ENCODE measurements around the gene LENG9. TPM values are rescaled to one million over a fixed set of nuclear protein-coding genes. Genes with fewer than 3 reads are reported as not detected.

The LENG9 gene
- total RNA-seq, 2 experiments from 2014 or later, result 1.8 to 6.0 TPM

DNA sequence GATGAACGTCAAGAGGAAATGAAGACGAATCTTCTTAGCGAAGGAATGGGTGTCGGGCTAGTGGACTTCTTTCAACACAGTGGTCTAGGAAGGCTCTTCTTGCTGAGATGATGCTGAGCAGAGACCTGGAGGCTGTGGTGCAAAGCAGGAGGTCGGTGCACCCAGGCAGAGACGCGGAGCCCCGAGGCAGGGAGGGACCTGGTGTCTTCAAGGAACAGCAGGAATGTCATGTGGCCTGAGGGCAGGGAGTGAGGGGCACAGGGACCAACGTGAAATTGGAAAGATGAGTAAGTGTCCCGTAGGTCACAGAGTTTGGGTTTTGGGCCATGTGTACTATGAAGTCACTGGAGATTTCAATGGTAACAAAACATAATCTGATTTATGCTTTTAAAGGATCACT is 20.9 kb upstream of the LENG9 start:
- Histone ChIP-seq H3K4me2 (ENCODE audit: low read length) (no peak overlapping the region), H3K9me3 (ENCODE audit: low read length) (no peaks in the 10 kb centered on the region), H3K9me2 (ENCODE audit: insufficient read depth, low read length) (no peaks in the 10 kb centered on the region), H3K4me3 (ENCODE audit: low read depth, low read length, poor library complexity, severe bottlenecking) (no peak overlapping the region), H3K4me1 (ENCODE audit: insufficient read depth, low read length, poor library complexity, severe bottlenecking) (no peaks in the 10 kb centered on the region), H3K79me2 (ENCODE audit: insufficient read depth, low read depth, low read length) (no peaks in the 10 kb centered on the region), H4K20me1 (ENCODE audit: insufficient read depth, low read length) (no peaks in the 10 kb centered on the region; the same call in 1 of the 2 replicates), H3K27ac (ENCODE audit: low read depth, low read length, poor library complexity, severe bottlenecking) (no peak overlapping the region), H3K36me3 (ENCODE audit: insufficient read depth, low read length) (no peaks in the 10 kb centered on the region), H2AFZ (ENCODE audit: low read length) (no peak overlapping the region)
- intact Hi-C loops (cut with micrococcal nuclease; ENCODE audit: unreplicated experiment), result no loop called here
- no TSS peak for BruUV-seq (replicated peaks)
- POLR2A ChIA-PET, result no interaction called here
- TF ChIP-seq, protein P1, sequence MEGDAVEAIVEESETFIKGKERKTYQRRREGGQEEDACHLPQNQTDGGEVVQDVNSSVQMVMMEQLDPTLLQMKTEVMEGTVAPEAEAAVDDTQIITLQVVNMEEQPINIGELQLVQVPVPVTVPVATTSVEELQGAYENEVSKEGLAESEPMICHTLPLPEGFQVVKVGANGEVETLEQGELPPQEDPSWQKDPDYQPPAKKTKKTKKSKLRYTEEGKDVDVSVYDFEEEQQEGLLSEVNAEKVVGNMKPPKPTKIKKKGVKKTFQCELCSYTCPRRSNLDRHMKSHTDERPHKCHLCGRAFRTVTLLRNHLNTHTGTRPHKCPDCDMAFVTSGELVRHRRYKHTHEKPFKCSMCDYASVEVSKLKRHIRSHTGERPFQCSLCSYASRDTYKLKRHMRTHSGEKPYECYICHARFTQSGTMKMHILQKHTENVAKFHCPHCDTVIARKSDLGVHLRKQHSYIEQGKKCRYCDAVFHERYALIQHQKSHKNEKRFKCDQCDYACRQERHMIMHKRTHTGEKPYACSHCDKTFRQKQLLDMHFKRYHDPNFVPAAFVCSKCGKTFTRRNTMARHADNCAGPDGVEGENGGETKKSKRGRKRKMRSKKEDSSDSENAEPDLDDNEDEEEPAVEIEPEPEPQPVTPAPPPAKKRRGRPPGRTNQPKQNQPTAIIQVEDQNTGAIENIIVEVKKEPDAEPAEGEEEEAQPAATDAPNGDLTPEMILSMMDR (conservative IDR thresholded peaks at IDR 0.05; ENCODE audit: low read length), result no peak
- no peak for TF ChIP-seq EZH2phosphoT487 (IDR thresholded peaks at IDR 0.05; ENCODE audit: borderline replicate concordance, low read depth, low read length)
- no peak for DNase-seq (ENCODE audit: low spot score)
- CTCF ChIA-PET (ENCODE audit: unreplicated experiment), result no interaction called here

DNA sequence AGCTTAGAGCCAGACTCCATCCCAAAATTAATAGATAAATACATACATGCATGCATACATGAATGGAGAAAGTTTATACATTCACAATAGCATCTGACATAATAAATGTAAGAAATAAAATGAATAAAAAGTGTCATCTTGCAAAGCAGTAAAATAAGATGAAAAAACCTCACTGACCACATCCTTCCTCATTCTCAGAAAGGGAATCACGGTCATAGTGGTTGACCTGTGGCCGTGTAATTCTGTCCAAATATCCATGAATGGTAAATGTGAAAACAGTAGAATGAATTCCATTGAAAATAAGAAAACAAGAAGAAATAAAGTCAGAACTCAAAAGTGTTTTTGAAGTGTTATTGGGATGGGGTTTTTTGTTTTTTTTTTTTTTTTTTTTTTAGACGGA is 19.3 kb upstream of the LENG9 start:
- H3K79me2 ChIP-seq (ENCODE audit: insufficient read depth, low read depth, low read length), result no peaks in the 10 kb centered on the region
- BruUV-seq (replicated peaks), result no TSS peak
- no peak overlapping the region for H3K4me2 ChIP-seq (ENCODE audit: low read length)
- no peaks in the 10 kb centered on the region for H3K9me3 ChIP-seq (ENCODE audit: low read length)
- H3K4me3 ChIP-seq (ENCODE audit: low read depth, low read length, poor library complexity, severe bottlenecking), result no peak overlapping the region
- no peaks in the 10 kb centered on the region for H3K36me3 ChIP-seq (ENCODE audit: insufficient read depth, low read length)
- no peaks in the 10 kb centered on the region for H3K4me1 ChIP-seq (ENCODE audit: insufficient read depth, low read length, poor library complexity, severe bottlenecking)
- ChIA-PET POLR2A (no interaction called here), CTCF (ENCODE audit: unreplicated experiment) (no interaction called here)
- TF ChIP-seq, protein P1 (conservative IDR thresholded peaks at IDR 0.05; ENCODE audit: low read length), result no peak
- no peak for TF ChIP-seq EZH2phosphoT487 (IDR thresholded peaks at IDR 0.05; ENCODE audit: borderline replicate concordance, low read depth, low read length)
- no peak for DNase-seq (ENCODE audit: low spot score)
- no peak overlapping the region for H3K27ac ChIP-seq (ENCODE audit: low read depth, low read length, poor library complexity, severe bottlenecking)
- H4K20me1 ChIP-seq (ENCODE audit: insufficient read depth, low read length), result no peaks in the 10 kb centered on the region; the same call in 1 of the 2 replicates
- no peaks in the 10 kb centered on the region for H3K9me2 ChIP-seq (ENCODE audit: insufficient read depth, low read length)
- intact Hi-C loops (cut with micrococcal nuclease; ENCODE audit: unreplicated experiment), result no loop called here
- no peak overlapping the region for H2AFZ ChIP-seq (ENCODE audit: low read length)

DNA sequence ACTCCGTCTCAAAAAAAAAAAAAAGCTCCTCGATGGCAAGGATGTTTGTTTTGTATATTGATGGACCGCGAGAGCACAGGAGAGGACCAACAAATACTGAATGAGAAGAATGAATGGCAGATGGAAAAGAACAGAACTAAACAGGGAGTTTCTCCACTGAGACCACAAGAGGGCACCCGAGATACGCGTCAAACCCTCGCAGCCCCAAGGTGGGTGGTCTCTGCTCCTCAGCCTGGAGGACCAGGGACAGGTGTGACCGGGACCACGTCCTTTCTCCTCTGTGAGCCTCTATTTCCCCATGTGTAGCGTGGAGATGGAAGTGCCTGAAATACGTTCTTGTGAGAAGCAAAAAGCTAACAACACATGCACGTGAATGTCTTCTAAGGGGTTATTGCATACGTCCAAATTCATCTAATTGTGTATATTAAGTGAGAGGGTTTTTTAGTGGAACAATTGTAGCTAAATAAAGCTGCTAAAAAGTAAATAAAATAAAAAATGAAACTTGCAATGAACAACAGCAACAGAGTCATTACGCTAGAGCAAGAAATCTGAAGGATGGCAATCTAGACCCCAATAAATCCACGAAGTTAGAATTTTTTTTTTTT is 17.9 kb upstream of the LENG9 start:
- Histone ChIP-seq H3K9me2 (ENCODE audit: insufficient read depth, low read length) (no peaks in the 10 kb centered on the region), H3K4me1 (ENCODE audit: insufficient read depth, low read length, poor library complexity, severe bottlenecking) (no peaks in the 10 kb centered on the region), H3K27ac (ENCODE audit: low read depth, low read length, poor library complexity, severe bottlenecking) (no peak overlapping the region), H3K9me3 (ENCODE audit: low read length) (no peaks in the 10 kb centered on the region), H3K4me2 (ENCODE audit: low read length) (no peak overlapping the region), H3K36me3 (ENCODE audit: insufficient read depth, low read length) (no peaks in the 10 kb centered on the region), H3K4me3 (ENCODE audit: low read depth, low read length, poor library complexity, severe bottlenecking) (no peak overlapping the region), H4K20me1 (ENCODE audit: insufficient read depth, low read length) (no peaks in the 10 kb centered on the region; the same call in 1 of the 2 replicates), H3K79me2 (ENCODE audit: insufficient read depth, low read depth, low read length) (no peaks in the 10 kb centered on the region), H2AFZ (ENCODE audit: low read length) (no peak overlapping the region)
- ChIA-PET POLR2A (interaction anchor here (0.7 kb wide), 1 partner anchor 33 kb away, joined by 11 read pairs; no protein-coding TSS in a partner anchor), CTCF (ENCODE audit: unreplicated experiment) (interaction anchor here (0.7 kb wide), 1 partner anchor 725 kb away, joined by 6 read pairs; no protein-coding TSS in a partner anchor)
- DNase-seq (ENCODE audit: low spot score), result peak; percentile 61
- no TSS peak for BruUV-seq (replicated peaks)
- no peak for TF ChIP-seq EZH2phosphoT487 (IDR thresholded peaks at IDR 0.05; ENCODE audit: borderline replicate concordance, low read depth, low read length)
- TF ChIP-seq, protein P1 (conservative IDR thresholded peaks at IDR 0.05; ENCODE audit: low read length), result peak; percentile 86
- intact Hi-C loops (cut with micrococcal nuclease; ENCODE audit: unreplicated experiment), result loop anchor here (1.0 kb wide), 1 partner anchor 195 kb away; no protein-coding TSS in a partner anchor
